IMR-90 (cell line): ENCODE measurements around the gene CTCF. TPM values are rescaled to one million over a fixed set of nuclear protein-coding genes. Genes with fewer than 3 reads are reported as not detected.

Source experiments
- ATAC-seq: fragments of 200-7000 bp; cut with Tn5 transposase; 2 replicates; pipeline ENCODE4 v1.9.1; 2020; ENCODE audit warnings: low read depth, mild to moderate bottlenecking, moderate library complexity
- BruUV-seq: library from RNA; stranded (reverse); fragments of 400-500 nt; replicated peaks from 2 replicates; lab custom pipeline; 2021; lab: Mats Ljungman, UMichigan
- CTCF ChIA-PET: fragments of 300-600 bp; formaldehyde crosslinking; extraction: SDS; loops from one replicate; lab custom pipeline; 2021; ENCODE audit warnings: antibody characterized with exemption; lab: Yijun Ruan, JAX
- POLR2A ChIA-PET: fragments of 300-600 bp; sonication (Branson Sonifier 250); formaldehyde crosslinking; loops from one replicate; lab custom pipeline; 2022; ENCODE audit warnings: antibody characterized with exemption; ENCODE audit not compliant: unreplicated experiment; lab: Charles Lee
- DNase-seq: peaks from one replicate; pipeline ENCODE4 v3.0.0; 2013
- H2AFZ ChIP-seq: replicated peaks from 2 replicates; pipeline ENCODE3; 2013; ENCODE audit warnings: low read length, mild to moderate bottlenecking; ENCODE audit not compliant: poor library complexity
- H2AK5ac ChIP-seq: 2 replicates; pipeline ENCODE4 v1.6.1; 2013; ENCODE audit warnings: low read depth, low read length, inconsistent platforms
- H2AK9ac ChIP-seq: replicated peaks from 2 replicates; pipeline ENCODE3; 2013; ENCODE audit warnings: mild to moderate bottlenecking, low read depth, low read length, moderate library complexity; ENCODE audit not compliant: poor library complexity
- H2BK120ac ChIP-seq: 2 replicates; pipeline ENCODE4 v1.6.1; 2013; ENCODE audit warnings: low read depth, low read length, inconsistent platforms
- H2BK15ac ChIP-seq: 3 replicates; pipeline ENCODE4 v1.6.1; 2013; ENCODE audit warnings: low read depth, low read length, inconsistent platforms
- H2BK20ac ChIP-seq: 2 replicates; pipeline ENCODE4 v1.6.1; 2013; ENCODE audit warnings: low read depth, mild to moderate bottlenecking, inconsistent platforms, low read length, moderate library complexity
- H2BK5ac ChIP-seq: 2 replicates; pipeline ENCODE4 v1.6.1; 2013; ENCODE audit warnings: mild to moderate bottlenecking, low read depth, low read length, inconsistent platforms; ENCODE audit not compliant: poor library complexity, severe bottlenecking
- H3K14ac ChIP-seq: replicated peaks from 2 replicates; pipeline ENCODE4 v1.6.1; 2013; ENCODE audit warnings: low read depth, low read length, inconsistent platforms
- H3K18ac ChIP-seq: 2 replicates; pipeline ENCODE4 v1.6.1; 2013; ENCODE audit warnings: low read depth, low read length, control low read depth
- H3K23ac ChIP-seq: 2 replicates; pipeline ENCODE4 v1.6.1; 2013; ENCODE audit warnings: low read depth, low read length, inconsistent platforms
- H3K27ac ChIP-seq: 2 replicates; pipeline ENCODE4 v1.5.1; 2013; ENCODE audit warnings: mild to moderate bottlenecking, control low read depth, low read length; ENCODE audit not compliant: insufficient read depth
- H3K27me3 ChIP-seq: 2 replicates; pipeline ENCODE4 v1.6.1; 2013; ENCODE audit warnings: low read length; ENCODE audit not compliant: control insufficient read depth, insufficient read depth
- H3K36me3 ChIP-seq: 2 replicates; pipeline ENCODE4 v1.6.1; 2013; ENCODE audit warnings: low read length, mixed read lengths; ENCODE audit not compliant: control insufficient read depth, insufficient read depth
- H3K4ac ChIP-seq: 2 replicates; pipeline ENCODE4 v1.6.1; 2013; ENCODE audit warnings: low read depth, low read length, inconsistent platforms
- H3K4me1 ChIP-seq: 2 replicates; pipeline ENCODE4 v1.6.1; 2013; ENCODE audit warnings: low read length, mixed read lengths; ENCODE audit not compliant: control insufficient read depth, insufficient read depth
- H3K4me2 ChIP-seq: 2 replicates; pipeline ENCODE4 v1.6.1; 2013; ENCODE audit warnings: low read depth, mild to moderate bottlenecking, control low read depth, low read length, moderate library complexity
- H3K4me3 ChIP-seq: 2 replicates; pipeline ENCODE4 v1.5.1; 2013; ENCODE audit warnings: low read depth, mild to moderate bottlenecking, control low read depth, low read length, moderate library complexity; ENCODE audit not compliant: insufficient read depth
- H3K56ac ChIP-seq: 2 replicates; pipeline ENCODE4 v1.6.1; 2013; ENCODE audit warnings: low read length, inconsistent platforms; ENCODE audit not compliant: insufficient read depth; ENCODE audit errors: extremely low read depth
- H3K79me1 ChIP-seq, 2 experiments: 2 replicates each; pipeline ENCODE4 v1.6.1; 2013; ENCODE audit warnings: low read length in 2 of 2, inconsistent platforms in 1 of 2, low read depth in 1 of 2
- H3K9ac ChIP-seq: 2 replicates; pipeline ENCODE4 v1.6.1; 2013; ENCODE audit warnings: low read depth, low read length, control low read depth
- H3K9me1 ChIP-seq: 2 replicates; pipeline ENCODE4 v1.6.1; 2013; ENCODE audit warnings: low read length, inconsistent platforms; ENCODE audit not compliant: insufficient read depth
- H3K9me3 ChIP-seq: 2 replicates; pipeline ENCODE4 v1.6.1; 2013; ENCODE audit warnings: low read length; ENCODE audit not compliant: control insufficient read depth, insufficient read depth
- H4K20me1 ChIP-seq: 2 replicates; pipeline ENCODE4 v1.6.1; 2013; ENCODE audit warnings: low read length, inconsistent platforms; ENCODE audit not compliant: insufficient read depth
- H4K5ac ChIP-seq: 2 replicates; pipeline ENCODE4 v1.6.1; 2013; ENCODE audit warnings: mild to moderate bottlenecking, low read depth, low read length, control low read depth
- H4K8ac ChIP-seq, 2 experiments: 2 replicates each; pipeline ENCODE4 v1.6.1; 2013; ENCODE audit warnings: low read depth in 2 of 2, low read length in 2 of 2, control low read depth in 1 of 2, inconsistent platforms in 1 of 2
- H4K91ac ChIP-seq: 2 replicates; pipeline ENCODE4 v1.6.1; 2013; ENCODE audit warnings: low read depth, low read length, inconsistent platforms; ENCODE audit not compliant: insufficient read depth
- CEBPB ChIP-seq: IDR thresholded peaks from 2 replicates; pipeline ENCODE4 v1.6.1; 2012; ENCODE audit warnings: low read depth, low read length, improper control_type of control experiment
- FOS ChIP-seq: fragments of 150-350 bp; IDR thresholded peaks from 2 replicates; pipeline ENCODE4 v1.6.1; 2016; ENCODE audit warnings: low read depth, low read length
- MAFK ChIP-seq: IDR thresholded peaks from 2 replicates; pipeline ENCODE4 v1.6.1; 2012; ENCODE audit warnings: low read depth, low read length, improper control_type of control experiment
- MAZ ChIP-seq: IDR thresholded peaks from 2 replicates; pipeline ENCODE4 v1.6.1; 2012; ENCODE audit warnings: low read depth, mild to moderate bottlenecking, low read length, improper control_type of control experiment, moderate library complexity, borderline replicate concordance
- NFE2L2 ChIP-seq: fragments of 150-350 bp; IDR thresholded peaks from 2 replicates; pipeline ENCODE4 v1.6.1; 2016; ENCODE audit warnings: low read depth, mild to moderate bottlenecking, low read length
- RAD21 ChIP-seq: IDR thresholded peaks from 2 replicates; pipeline ENCODE4 v1.6.1; 2012; ENCODE audit warnings: low read length, improper control_type of control experiment
- RFX5 ChIP-seq: IDR thresholded peaks from 2 replicates; pipeline ENCODE4 v1.8.0; 2012; ENCODE audit warnings: low read depth, mild to moderate bottlenecking, low read length, moderate library complexity
- SMC3 ChIP-seq: fragments of 150-350 bp; IDR thresholded peaks from 2 replicates; pipeline ENCODE4 v1.6.1; 2016; ENCODE audit warnings: low read depth, mild to moderate bottlenecking, antibody characterized with exemption, low read length, moderate library complexity
- dilution Hi-C: fragments of 300-500 bp; cut with HindIII; formaldehyde crosslinking; loops from one replicate; pipeline ENCODE4 v1.14.3; 2018; ENCODE audit warnings: low sequenced_read_pairs; ENCODE audit not compliant: unreplicated experiment
- in situ Hi-C: fragments of 300-500 bp; cut with MboI; formaldehyde crosslinking; loops from 3 replicates; pipeline ENCODE4 v1.14.3; 2019; ENCODE audit warnings: low sequenced_read_pairs, inconsistent platforms, mixed read lengths
- intact Hi-C: fragments of 100-400 bp; cut with micrococcal nuclease; formaldehyde crosslinking; loops from 2 replicates; pipeline ENCODE4 v1.10.0; 2022
- polyA plus RNA-seq, 3 experiments: library from polyadenylated mRNA; depleted of rRNA; stranded (reverse); fragments of >200 nt; gene quantifications; 2 replicates each; pipeline ENCODE4 v1.2.3, GENCODE V29; 2012; ENCODE audit warnings: low replicate concordance in 1 of 3
- total RNA-seq: library from RNA; depleted of rRNA; stranded (reverse); fragments of >200 nt; gene quantifications from 2 replicates; pipeline ENCODE4 v1.2.3, GENCODE V29; 2012
- TF ChIP-seq, protein P1 (sequence below): fragments of 150-350 bp; IDR thresholded peaks from 2 replicates; pipeline ENCODE4 v1.6.1; 2017; ENCODE audit warnings: mild to moderate bottlenecking, antibody characterized with exemption, low read length, low read depth
- TF ChIP-seq, protein P2 (sequence below): conservative IDR thresholded peaks from 2 replicates; pipeline ENCODE4 v1.5.1; 2012; ENCODE audit warnings: mild to moderate bottlenecking, low read depth, low read length, improper control_type of control experiment
- TF ChIP-seq, protein P3 (sequence below): fragments of 150-350 bp; IDR thresholded peaks from 2 replicates; pipeline ENCODE4 v1.6.1; 2016; ENCODE audit warnings: low read depth, mild to moderate bottlenecking, low read length, moderate library complexity, borderline replicate concordance

CTCF gene
- total and polyA plus RNA-seq, 2 of the 4 experiments (the other 2 are of a cell fraction) = 16.1 to 22.8 TPM

DNA sequence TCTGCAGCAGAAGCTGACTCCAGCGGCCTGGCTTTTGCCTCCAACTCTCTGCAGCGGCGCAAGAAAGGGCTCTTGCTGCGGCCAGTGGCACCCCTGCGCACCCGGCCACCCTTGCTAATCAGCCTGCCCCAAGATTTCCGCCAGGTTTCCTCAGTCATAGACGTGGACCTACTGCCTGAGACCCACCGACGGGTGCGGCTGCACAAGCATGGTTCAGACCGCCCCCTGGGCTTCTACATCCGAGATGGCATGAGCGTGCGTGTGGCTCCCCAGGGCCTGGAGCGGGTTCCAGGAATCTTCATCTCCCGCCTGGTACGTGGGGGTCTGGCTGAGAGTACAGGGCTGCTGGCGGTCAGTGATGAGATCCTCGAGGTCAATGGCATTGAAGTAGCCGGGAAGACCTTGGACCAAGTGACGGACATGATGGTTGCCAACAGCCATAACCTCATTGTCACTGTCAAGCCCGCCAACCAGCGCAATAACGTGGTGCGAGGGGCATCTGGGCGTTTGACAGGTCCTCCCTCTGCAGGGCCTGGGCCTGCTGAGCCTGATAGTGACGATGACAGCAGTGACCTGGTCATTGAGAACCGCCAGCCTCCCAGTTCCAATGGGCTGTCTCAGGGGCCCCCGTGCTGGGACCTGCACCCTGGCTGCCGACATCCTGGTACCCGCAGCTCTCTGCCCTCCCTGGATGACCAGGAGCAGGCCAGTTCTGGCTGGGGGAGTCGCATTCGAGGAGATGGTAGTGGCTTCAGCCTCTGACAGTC, 99.7 kb downstream of the CTCF start (continued):
- TF ChIP-seq MAFK = no peak

DNA sequence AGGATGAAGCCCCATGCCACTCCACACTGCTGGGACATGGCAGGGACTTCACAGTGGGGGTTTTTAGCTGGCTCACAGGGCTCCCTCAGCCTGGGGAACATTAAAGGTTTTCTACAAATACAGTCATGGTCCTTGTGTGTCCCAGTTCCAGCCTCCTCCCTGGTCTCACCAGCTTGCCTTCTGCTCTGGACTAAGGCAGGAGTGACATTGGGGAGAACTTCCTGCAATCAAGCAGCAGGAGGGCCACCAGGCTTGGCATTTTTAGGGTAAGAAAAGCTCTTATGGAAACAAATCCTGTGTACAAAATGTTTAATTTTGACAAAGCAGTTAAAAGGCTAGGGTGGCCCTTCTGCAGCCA, 100.3 kb downstream of the CTCF start:
- ATAC-seq = no peak

More for the DNA sequence above, 100.3 kb downstream of the CTCF start:
- no TSS peak for BruUV-seq
- in situ Hi-C loops (loop anchor here (10.0 kb wide), 1 partner anchor 138 kb away; the partner anchor contains the start of gene RIPOR1), intact Hi-C loops (no loop called here), dilution Hi-C loops (no loop called here)
- TF ChIP-seq NFE2L2 (no peak), SMC3 (no peak), MAZ (no peak), RFX5 (no peak), FOS (no peak), CEBPB (no peak), RAD21 (no peak)
- TF ChIP-seq, protein P1, sequence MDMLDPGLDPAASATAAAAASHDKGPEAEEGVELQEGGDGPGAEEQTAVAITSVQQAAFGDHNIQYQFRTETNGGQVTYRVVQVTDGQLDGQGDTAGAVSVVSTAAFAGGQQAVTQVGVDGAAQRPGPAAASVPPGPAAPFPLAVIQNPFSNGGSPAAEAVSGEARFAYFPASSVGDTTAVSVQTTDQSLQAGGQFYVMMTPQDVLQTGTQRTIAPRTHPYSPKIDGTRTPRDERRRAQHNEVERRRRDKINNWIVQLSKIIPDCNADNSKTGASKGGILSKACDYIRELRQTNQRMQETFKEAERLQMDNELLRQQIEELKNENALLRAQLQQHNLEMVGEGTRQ = no peak
- TF ChIP-seq, protein P2, sequence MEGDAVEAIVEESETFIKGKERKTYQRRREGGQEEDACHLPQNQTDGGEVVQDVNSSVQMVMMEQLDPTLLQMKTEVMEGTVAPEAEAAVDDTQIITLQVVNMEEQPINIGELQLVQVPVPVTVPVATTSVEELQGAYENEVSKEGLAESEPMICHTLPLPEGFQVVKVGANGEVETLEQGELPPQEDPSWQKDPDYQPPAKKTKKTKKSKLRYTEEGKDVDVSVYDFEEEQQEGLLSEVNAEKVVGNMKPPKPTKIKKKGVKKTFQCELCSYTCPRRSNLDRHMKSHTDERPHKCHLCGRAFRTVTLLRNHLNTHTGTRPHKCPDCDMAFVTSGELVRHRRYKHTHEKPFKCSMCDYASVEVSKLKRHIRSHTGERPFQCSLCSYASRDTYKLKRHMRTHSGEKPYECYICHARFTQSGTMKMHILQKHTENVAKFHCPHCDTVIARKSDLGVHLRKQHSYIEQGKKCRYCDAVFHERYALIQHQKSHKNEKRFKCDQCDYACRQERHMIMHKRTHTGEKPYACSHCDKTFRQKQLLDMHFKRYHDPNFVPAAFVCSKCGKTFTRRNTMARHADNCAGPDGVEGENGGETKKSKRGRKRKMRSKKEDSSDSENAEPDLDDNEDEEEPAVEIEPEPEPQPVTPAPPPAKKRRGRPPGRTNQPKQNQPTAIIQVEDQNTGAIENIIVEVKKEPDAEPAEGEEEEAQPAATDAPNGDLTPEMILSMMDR = no peak
- TF ChIP-seq, protein P3, sequence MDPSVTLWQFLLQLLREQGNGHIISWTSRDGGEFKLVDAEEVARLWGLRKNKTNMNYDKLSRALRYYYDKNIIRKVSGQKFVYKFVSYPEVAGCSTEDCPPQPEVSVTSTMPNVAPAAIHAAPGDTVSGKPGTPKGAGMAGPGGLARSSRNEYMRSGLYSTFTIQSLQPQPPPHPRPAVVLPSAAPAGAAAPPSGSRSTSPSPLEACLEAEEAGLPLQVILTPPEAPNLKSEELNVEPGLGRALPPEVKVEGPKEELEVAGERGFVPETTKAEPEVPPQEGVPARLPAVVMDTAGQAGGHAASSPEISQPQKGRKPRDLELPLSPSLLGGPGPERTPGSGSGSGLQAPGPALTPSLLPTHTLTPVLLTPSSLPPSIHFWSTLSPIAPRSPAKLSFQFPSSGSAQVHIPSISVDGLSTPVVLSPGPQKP = no peak
- no peak overlapping the region for H3K9ac ChIP-seq
- no peak overlapping the region for H3K4ac ChIP-seq
- no peak overlapping the region for H3K4me3 ChIP-seq
- peaks cover 17% of the 10 kb centered on the region for H3K4me1 ChIP-seq
- H3K9me1 ChIP-seq = peaks cover 4% of the 10 kb centered on the region
- H4K8ac ChIP-seq = no peak overlapping the region
- H2BK120ac ChIP-seq = no peak overlapping the region
- H3K27me3 ChIP-seq = no peaks in the 10 kb centered on the region
- no peak overlapping the region for H3K4me2 ChIP-seq
- H2AFZ ChIP-seq = no peak overlapping the region
- H3K79me1 ChIP-seq = peaks cover 11 to 32% of the 10 kb centered on the region in 2 experiments
- peaks cover 5% of the 10 kb centered on the region for H4K20me1 ChIP-seq
- H3K27ac ChIP-seq = no peak overlapping the region
- H3K23ac ChIP-seq = no peak overlapping the region
- no peak overlapping the region for H2AK9ac ChIP-seq
- no peak overlapping the region for H2BK20ac ChIP-seq
- H2BK15ac ChIP-seq = no peak overlapping the region
- H2AK5ac ChIP-seq = no peak overlapping the region
- ChIA-PET CTCF (no interaction called here), POLR2A (no interaction called here)
- H3K18ac ChIP-seq = no peak overlapping the region
- no peak overlapping the region for H2BK5ac ChIP-seq
- DNase-seq = no peak
- H3K9me3 ChIP-seq = no peaks in the 10 kb centered on the region
- no peak overlapping the region for H3K56ac ChIP-seq
- H3K36me3 ChIP-seq = peaks cover 3% of the 10 kb centered on the region; the same call in 1 of the 2 replicates
- H4K91ac ChIP-seq = no peak overlapping the region
- H3K14ac ChIP-seq = no peak overlapping the region
- H4K5ac ChIP-seq = no peak overlapping the region
